Ovary (tissue), 3 donors: Measurements from ENCODE around the gene VAMP4.

Source experiments
- CTCF ChIP-seq, 3 donors: fragments of 450-650 bp in 2 of 3; fragments of 200-600 bp in 1 of 3; IDR thresholded peaks; one replicate each; pipeline versions ENCODE4 v1.5.1 to v1.8.0; 2016 to 2022; ENCODE audit warnings: antibody characterized with exemption in 3 of 3, mild to moderate bottlenecking in 1 of 3
- POLR2A ChIP-seq: fragments of 450-650 bp; IDR thresholded peaks from one replicate; pipeline ENCODE4 v1.6.1; 2017; ENCODE audit warnings: antibody characterized with exemption, mild to moderate bottlenecking, moderate library complexity
- donor health status: DM: no; HTN: no; CAD: no.

GRCh38 chr1:171663036-171663853 is 78.6 kb downstream of the VAMP4 start:
- TF ChIP-seq CTCF (IDR thresholded peaks at IDR 0.05) (no peak), POLR2A (no peak)
